ENCODE measurements around the gene GFER. TPM values are rescaled to one million over a fixed set of nuclear protein-coding genes. Genes with fewer than 3 reads are reported as not detected.

Gene GFER
- polyA plus RNA-seq, 4 donors, result 50.4 to 261 (median 94.7) TPM

- no peaks in the 10 kb centered on the region for H3K9me3 ChIP-seq (ENCODE audit: control insufficient read depth in 2 of 2, insufficient read depth in 1 of 2, low read depth in 1 of 2, low read length in 1 of 2)
- H3K4me1 ChIP-seq (ENCODE audit: control insufficient read depth in 3 of 3, insufficient read depth in 2 of 3, low read depth in 1 of 3, low read length in 2 of 3), result peaks cover 0 to 44% (median 2%) of the 10 kb centered on the region in 3 donors
- no peak for FAIRE-seq
- H3K27me3 ChIP-seq (ENCODE audit: control insufficient read depth in 3 of 3, insufficient read depth in 3 of 3, low read length in 3 of 3), result no peaks in the 10 kb centered on the region
- H3K4me3 ChIP-seq (ENCODE audit: low read depth in 1 of 3, low read length in 3 of 3), result peak overlapping the region in 1 of 3 donors; percentile 93
- H3K36me3 ChIP-seq (ENCODE audit: control insufficient read depth in 3 of 3, insufficient read depth in 2 of 3, low read depth in 1 of 3, low read length in 3 of 3), result peaks cover 4 to 43% (median 7%) of the 10 kb centered on the region in 3 donors
- peak overlapping the region; percentile 32 to 87 (median 47) for H3K27ac ChIP-seq (ENCODE audit: low read depth in 1 of 3, low read length in 2 of 3)
- WGBS, 3 donors, result 73 to 82% (median 76%) methylated on average over 28 to 30 of the region's 30 CpGs
- no peak for DNase-seq
Observed at GRCh38 chr16:1941162-1942046, 42.6 kb upstream of the GFER start.

GRCh38 chr16:1942047-1942809, 41.8 kb upstream of the GFER start:
- peaks cover 0 to 44% (median 2%) of the 10 kb centered on the region in 3 donors for H3K4me1 ChIP-seq (ENCODE audit: control insufficient read depth in 3 of 3, insufficient read depth in 2 of 3, low read depth in 1 of 3, low read length in 2 of 3)
- WGBS, 3 donors, result 11 to 18% (median 11%) methylated on average over 16 to 17 of the region's 17 CpGs
- no peaks in the 10 kb centered on the region for H3K9me3 ChIP-seq (ENCODE audit: control insufficient read depth in 2 of 2, insufficient read depth in 1 of 2, low read depth in 1 of 2, low read length in 1 of 2)
- peak overlapping the region; percentile 75 to 93 (median 84) for H3K4me3 ChIP-seq (ENCODE audit: low read depth in 1 of 3, low read length in 3 of 3)
- peak overlapping the region; percentile 76 to 87 (median 78) for H3K27ac ChIP-seq (ENCODE audit: low read depth in 1 of 3, low read length in 2 of 3)
- no peaks in the 10 kb centered on the region for H3K27me3 ChIP-seq (ENCODE audit: control insufficient read depth in 3 of 3, insufficient read depth in 3 of 3, low read length in 3 of 3)
- DNase-seq (peak; percentile 24 to 40), FAIRE-seq (no peak)
- peaks cover 4 to 37% (median 7%) of the 10 kb centered on the region in 3 donors for H3K36me3 ChIP-seq (ENCODE audit: control insufficient read depth in 3 of 3, insufficient read depth in 2 of 3, low read depth in 1 of 3, low read length in 3 of 3)

- H3K9me3 ChIP-seq (ENCODE audit: control insufficient read depth in 2 of 2, insufficient read depth in 1 of 2, low read depth in 1 of 2, low read length in 1 of 2), result no peaks in the 10 kb centered on the region
- FAIRE-seq, result no peak
Observed at GRCh38 chr16:1942810-1943726, 40.9 kb upstream of the GFER start, which contains the start of gene MSRB1. Gene MSRB1, minus strand, starts transcription at chr16:1943199. Its CDS starts 43 bp downstream, at chr16:1943156.

GRCh38 chr16:1944612-1945199, 39.3 kb upstream of the GFER start:
- WGBS, 3 donors, result 91 to 94% (median 93%) methylated on average over 21 of the region's 21 CpGs
- DNase-seq (no peak), FAIRE-seq (no peak)
- H3K4me1 ChIP-seq (ENCODE audit: control insufficient read depth in 3 of 3, insufficient read depth in 2 of 3, low read depth in 1 of 3, low read length in 2 of 3), result peaks cover 0 to 31% (median 2%) of the 10 kb centered on the region in 3 donors
- no peak overlapping the region for H3K4me3 ChIP-seq (ENCODE audit: low read depth in 1 of 3, low read length in 3 of 3)
- H3K27me3 ChIP-seq (ENCODE audit: control insufficient read depth in 3 of 3, insufficient read depth in 3 of 3, low read length in 3 of 3), result no peaks in the 10 kb centered on the region
- no peak overlapping the region for H3K27ac ChIP-seq (ENCODE audit: low read depth in 1 of 3, low read length in 2 of 3)
- H3K36me3 ChIP-seq (ENCODE audit: control insufficient read depth in 3 of 3, insufficient read depth in 2 of 3, low read depth in 1 of 3, low read length in 3 of 3), result peaks cover 0 to 13% (median 2%) of the 10 kb centered on the region in 3 donors
- no peaks in the 10 kb centered on the region for H3K9me3 ChIP-seq (ENCODE audit: control insufficient read depth in 2 of 2, insufficient read depth in 1 of 2, low read depth in 1 of 2, low read length in 1 of 2)

More at GRCh38 chr16:1942810-1943726, 40.9 kb upstream of the GFER start, which contains the start of gene MSRB1:
- 0 to 1% (median 1%) methylated on average over 56 to 77 of the region's 77 CpGs for WGBS, 3 donors
- Histone ChIP-seq H3K27me3 (ENCODE audit: control insufficient read depth in 3 of 3, insufficient read depth in 3 of 3, low read length in 3 of 3) (no peaks in the 10 kb centered on the region), H3K4me1 (ENCODE audit: control insufficient read depth in 3 of 3, insufficient read depth in 2 of 3, low read depth in 1 of 3, low read length in 2 of 3) (peaks cover 0 to 44% (median 2%) of the 10 kb centered on the region in 3 donors), H3K36me3 (ENCODE audit: control insufficient read depth in 3 of 3, insufficient read depth in 2 of 3, low read depth in 1 of 3, low read length in 3 of 3) (peaks cover 4 to 29% (median 7%) of the 10 kb centered on the region in 3 donors), H3K4me3 (ENCODE audit: low read depth in 1 of 3, low read length in 3 of 3) (peak within 1 kb of the TSS; percentile 75 to 93 (median 84)), H3K27ac (ENCODE audit: low read depth in 1 of 3, low read length in 2 of 3) (peak within 1 kb of the TSS; percentile 76 to 87 (median 78))
- peak; percentile 99 to 100 for DNase-seq

- no peak for DNase-seq
- Histone ChIP-seq H3K4me3 (ENCODE audit: low read depth in 1 of 3, low read length in 3 of 3) (no peak overlapping the region), H3K27ac (ENCODE audit: low read depth in 1 of 3, low read length in 2 of 3) (no peak overlapping the region), H3K9me3 (ENCODE audit: control insufficient read depth in 2 of 2, insufficient read depth in 1 of 2, low read depth in 1 of 2, low read length in 1 of 2) (no peaks in the 10 kb centered on the region), H3K36me3 (ENCODE audit: control insufficient read depth in 3 of 3, insufficient read depth in 2 of 3, low read depth in 1 of 3, low read length in 3 of 3) (peaks cover 0 to 6% (median 0%) of the 10 kb centered on the region in 3 donors), H3K4me1 (ENCODE audit: control insufficient read depth in 3 of 3, insufficient read depth in 2 of 3, low read depth in 1 of 3, low read length in 2 of 3) (peaks cover 0 to 20% (median 0%) of the 10 kb centered on the region in 3 donors), H3K27me3 (ENCODE audit: control insufficient read depth in 3 of 3, insufficient read depth in 3 of 3, low read length in 3 of 3) (no peaks in the 10 kb centered on the region)
- WGBS, 3 donors, result 85 to 89% (median 85%) methylated on average over 19 of the region's 19 CpGs
- no peak for FAIRE-seq
Observed at GRCh38 chr16:1945559-1946391, 38.2 kb upstream of the GFER start.

GRCh38 chr16:1946495-1947368, 37.3 kb upstream of the GFER start:
- FAIRE-seq (no peak), DNase-seq (no peak)
- WGBS, 3 donors, result 86 to 90% (median 89%) methylated on average over 30 to 38 of the region's 38 CpGs
- H3K27me3 ChIP-seq (ENCODE audit: control insufficient read depth in 3 of 3, insufficient read depth in 3 of 3, low read length in 3 of 3), result no peaks in the 10 kb centered on the region
- H3K27ac ChIP-seq (ENCODE audit: low read depth in 1 of 3, low read length in 2 of 3), result no peak overlapping the region
- H3K4me3 ChIP-seq (ENCODE audit: low read depth in 1 of 3, low read length in 3 of 3), result no peak overlapping the region
- no peaks in the 10 kb centered on the region for H3K36me3 ChIP-seq (ENCODE audit: control insufficient read depth in 3 of 3, insufficient read depth in 2 of 3, low read depth in 1 of 3, low read length in 3 of 3)
- H3K9me3 ChIP-seq (ENCODE audit: control insufficient read depth in 2 of 2, insufficient read depth in 1 of 2, low read depth in 1 of 2, low read length in 1 of 2), result no peaks in the 10 kb centered on the region
- peaks cover 0 to 10% (median 0%) of the 10 kb centered on the region in 3 donors for H3K4me1 ChIP-seq (ENCODE audit: control insufficient read depth in 3 of 3, insufficient read depth in 2 of 3, low read depth in 1 of 3, low read length in 2 of 3)
